IPS-15b (cell line): ENCODE results near the gene GARNL3.

ENCODE experiments used
- H3K27me3 ChIP-seq: one replicate; pipeline ENCODE4 v1.6.1; 2013; ENCODE audit warnings: low read length; ENCODE audit not compliant: control insufficient read depth, insufficient read depth
- H3K36me3 ChIP-seq: one replicate; pipeline ENCODE4 v1.6.1; 2013; ENCODE audit warnings: low read length; ENCODE audit not compliant: control insufficient read depth, insufficient read depth
- H3K4me1 ChIP-seq: one replicate; pipeline ENCODE4 v1.6.1; 2013; ENCODE audit warnings: mild to moderate bottlenecking, low read length; ENCODE audit not compliant: control insufficient read depth, insufficient read depth
- H3K4me3 ChIP-seq: one replicate; pipeline ENCODE4 v1.5.1; 2013; ENCODE audit warnings: low read depth, low read length
- H3K9ac ChIP-seq: one replicate; pipeline ENCODE4 v1.6.1; 2013; ENCODE audit warnings: low read depth, mild to moderate bottlenecking, low read length
- H3K9me3 ChIP-seq: one replicate; pipeline ENCODE4 v1.6.1; 2013; ENCODE audit warnings: mild to moderate bottlenecking, low read length; ENCODE audit not compliant: control insufficient read depth, insufficient read depth

GARNL3 gene

DNA sequence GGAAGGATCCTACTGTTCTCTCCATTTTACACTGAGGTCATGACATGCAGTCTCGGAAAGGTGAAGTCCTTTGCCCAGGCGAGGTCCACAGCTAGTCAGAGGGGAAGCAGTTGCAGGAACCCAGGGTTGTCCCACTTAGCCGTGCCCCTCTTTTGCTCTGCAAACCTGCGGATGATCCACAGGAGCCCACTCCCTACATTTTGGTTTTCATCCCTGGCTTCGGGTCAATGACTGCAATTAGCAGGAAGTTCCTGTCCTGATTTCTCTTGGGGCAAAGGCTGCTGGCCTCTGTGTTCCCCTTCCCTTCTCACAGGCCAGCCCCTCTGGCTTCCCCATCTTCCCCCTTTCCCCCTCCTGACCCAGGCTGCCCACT is 133.7 kb downstream of the GARNL3 start:
- Histone ChIP-seq H3K9me3 (no peaks in the 10 kb centered on the region), H3K4me3 (peak overlapping the region; percentile 72), H3K4me1 (peaks cover 4% of the 10 kb centered on the region), H3K27me3 (peaks cover 12% of the 10 kb centered on the region), H3K36me3 (peaks cover 3% of the 10 kb centered on the region), H3K9ac (peak overlapping the region; percentile 41)

DNA sequence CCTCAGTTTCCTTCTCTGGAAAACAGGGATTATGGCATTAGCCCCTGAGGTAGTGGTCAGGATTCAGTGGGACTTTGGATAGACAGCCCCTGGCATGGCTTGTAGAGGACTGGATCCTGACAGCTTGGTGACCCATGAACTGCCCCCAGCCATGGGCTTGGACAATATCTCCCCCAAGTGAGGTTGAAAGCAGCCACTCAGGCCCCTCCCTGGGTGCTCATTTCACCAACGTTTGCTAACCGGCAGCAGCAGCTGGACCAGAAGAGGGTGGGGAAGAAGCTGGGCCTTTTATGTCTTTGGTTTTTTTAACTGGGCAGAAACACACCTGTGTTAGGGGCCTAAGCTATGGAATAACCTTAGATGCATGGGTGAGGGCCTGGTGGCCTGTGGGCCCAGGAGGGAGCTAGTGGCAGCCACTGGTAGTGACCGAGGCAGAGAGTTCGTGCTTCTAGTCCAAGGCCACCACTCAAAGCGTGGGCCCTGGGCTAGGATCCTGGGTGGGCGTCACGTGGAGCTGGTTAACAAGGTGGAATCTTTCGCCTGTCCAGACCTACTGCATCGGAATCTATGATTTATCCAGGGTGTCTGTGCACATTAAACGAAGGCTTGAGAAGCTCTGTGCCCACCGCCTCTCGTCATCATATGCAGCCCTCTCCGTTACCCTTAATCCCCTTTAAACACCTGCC is 134.3 kb downstream of the GARNL3 start:
- peaks cover 4% of the 10 kb centered on the region for H3K4me1 ChIP-seq
- no peaks in the 10 kb centered on the region for H3K9me3 ChIP-seq
- H3K27me3 ChIP-seq, result peaks cover 12% of the 10 kb centered on the region
- no peak overlapping the region for H3K9ac ChIP-seq
- H3K36me3 ChIP-seq, result peaks cover 7% of the 10 kb centered on the region
- no peak overlapping the region for H3K4me3 ChIP-seq

DNA sequence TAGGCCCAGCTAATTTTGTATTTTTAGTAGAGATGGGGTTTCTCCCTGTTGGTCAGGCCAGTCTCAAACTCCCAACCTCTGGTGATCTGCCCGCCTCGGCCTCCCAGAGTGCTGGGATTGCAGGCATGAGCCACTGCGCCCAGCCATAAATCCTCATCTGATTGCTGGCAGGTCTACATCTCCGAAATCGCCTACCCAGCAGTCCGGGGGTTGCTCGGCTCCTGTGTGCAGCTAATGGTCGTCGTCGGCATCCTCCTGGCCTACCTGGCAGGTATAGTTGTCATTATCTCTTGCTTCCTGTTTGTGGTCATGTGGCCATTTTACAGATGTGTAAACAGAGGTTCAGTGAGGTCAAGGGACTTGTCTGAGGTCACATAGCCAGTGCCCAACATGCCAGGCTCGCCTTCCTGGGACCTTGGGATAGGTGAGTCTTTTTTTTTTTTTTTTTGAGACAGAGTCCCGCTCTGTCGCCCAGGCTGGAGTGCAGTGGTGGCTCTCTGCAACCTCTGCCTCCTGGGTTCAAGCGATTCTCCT is 135.2 kb downstream of the GARNL3 start:
- Histone ChIP-seq H3K4me1 (peaks cover 4% of the 10 kb centered on the region), H3K36me3 (peaks cover 14% of the 10 kb centered on the region), H3K9me3 (no peaks in the 10 kb centered on the region), H3K4me3 (no peak overlapping the region), H3K27me3 (peaks cover 12% of the 10 kb centered on the region), H3K9ac (no peak overlapping the region)

DNA sequence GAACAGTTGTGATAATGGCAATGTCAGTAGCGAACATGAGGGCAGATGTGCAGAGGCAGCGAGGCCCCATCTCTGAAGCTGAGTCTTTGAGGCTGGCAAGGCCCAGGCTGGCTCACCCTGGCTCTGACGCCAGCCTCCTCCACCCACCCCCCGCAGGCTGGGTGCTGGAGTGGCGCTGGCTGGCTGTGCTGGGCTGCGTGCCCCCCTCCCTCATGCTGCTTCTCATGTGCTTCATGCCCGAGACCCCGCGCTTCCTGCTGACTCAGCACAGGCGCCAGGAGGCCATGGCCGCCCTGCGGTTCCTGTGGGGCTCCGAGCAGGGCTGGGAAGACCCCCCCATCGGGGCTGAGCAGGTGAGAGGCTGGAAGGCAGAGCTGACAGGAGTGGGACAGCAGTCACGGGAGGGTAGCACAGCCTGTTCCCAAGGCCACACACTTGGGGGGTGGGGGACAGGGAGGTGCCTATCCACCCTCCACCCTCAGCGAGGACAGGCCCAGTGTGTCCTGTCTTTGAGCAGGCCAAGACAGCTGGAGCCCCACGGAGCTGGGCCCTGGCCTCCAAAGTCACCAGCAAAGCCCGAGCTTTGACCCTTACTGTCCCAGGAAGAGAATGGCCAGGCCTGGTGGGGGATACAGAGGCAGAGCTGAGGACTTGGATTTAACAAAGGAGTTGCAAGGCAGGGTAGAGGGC is 138.0 kb downstream of the GARNL3 start:
- Histone ChIP-seq H3K4me1 (no peaks in the 10 kb centered on the region), H3K9me3 (no peaks in the 10 kb centered on the region), H3K27me3 (no peaks in the 10 kb centered on the region), H3K36me3 (peaks cover 23% of the 10 kb centered on the region), H3K4me3 (no peak overlapping the region), H3K9ac (no peak overlapping the region)

DNA sequence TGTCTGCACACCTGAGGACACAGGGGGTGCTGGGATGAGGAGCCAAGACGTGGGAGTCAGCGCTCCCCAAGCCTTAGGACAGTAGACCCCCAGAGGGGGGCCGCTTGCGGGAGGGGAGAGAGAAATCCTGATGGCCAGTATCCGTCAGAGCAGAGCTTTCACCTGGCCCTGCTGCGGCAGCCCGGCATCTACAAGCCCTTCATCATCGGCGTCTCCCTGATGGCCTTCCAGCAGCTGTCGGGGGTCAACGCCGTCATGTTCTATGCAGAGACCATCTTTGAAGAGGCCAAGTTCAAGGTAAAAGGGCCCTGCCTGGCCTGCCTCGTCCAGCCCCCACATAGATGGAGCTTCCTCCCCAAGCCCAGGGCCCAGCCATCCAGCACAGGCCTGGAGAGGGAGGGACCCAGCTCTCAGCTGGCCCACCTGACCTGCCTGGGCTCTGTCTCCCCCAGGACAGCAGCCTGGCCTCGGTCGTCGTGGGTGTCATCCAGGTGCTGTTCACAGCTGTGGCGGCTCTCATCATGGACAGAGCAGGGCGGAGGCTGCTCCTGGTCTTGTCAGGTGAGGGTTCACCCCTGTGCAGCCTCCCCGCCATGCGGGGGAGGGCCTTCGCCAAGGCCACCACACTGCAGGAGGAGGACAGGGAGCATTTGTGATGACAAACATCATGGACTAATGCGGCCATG is 139.1 kb downstream of the GARNL3 start:
- Histone ChIP-seq H3K9ac (no peak overlapping the region), H3K4me1 (no peaks in the 10 kb centered on the region), H3K36me3 (peaks cover 23% of the 10 kb centered on the region), H3K9me3 (no peaks in the 10 kb centered on the region), H3K27me3 (no peaks in the 10 kb centered on the region), H3K4me3 (no peak overlapping the region)

DNA sequence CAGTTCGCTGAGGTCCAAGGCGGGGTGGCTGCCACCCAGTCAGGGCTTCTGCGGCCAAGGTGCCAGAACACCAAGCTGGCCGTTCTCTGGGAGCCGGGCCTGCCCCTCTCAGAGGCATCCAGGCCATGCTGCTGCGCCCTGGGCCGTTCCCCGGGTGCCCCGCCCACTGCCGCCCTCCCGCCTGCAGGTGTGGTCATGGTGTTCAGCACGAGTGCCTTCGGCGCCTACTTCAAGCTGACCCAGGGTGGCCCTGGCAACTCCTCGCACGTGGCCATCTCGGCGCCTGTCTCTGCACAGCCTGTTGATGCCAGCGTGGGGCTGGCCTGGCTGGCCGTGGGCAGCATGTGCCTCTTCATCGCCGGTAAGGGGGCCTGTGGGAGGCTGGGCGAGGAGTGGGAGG is 140.1 kb downstream of the GARNL3 start:
- H3K9me3 ChIP-seq, result no peaks in the 10 kb centered on the region
- no peaks in the 10 kb centered on the region for H3K4me1 ChIP-seq
- H3K27me3 ChIP-seq, result no peaks in the 10 kb centered on the region
- no peak overlapping the region for H3K9ac ChIP-seq
- peaks cover 23% of the 10 kb centered on the region for H3K36me3 ChIP-seq
- H3K4me3 ChIP-seq, result no peak overlapping the region

DNA sequence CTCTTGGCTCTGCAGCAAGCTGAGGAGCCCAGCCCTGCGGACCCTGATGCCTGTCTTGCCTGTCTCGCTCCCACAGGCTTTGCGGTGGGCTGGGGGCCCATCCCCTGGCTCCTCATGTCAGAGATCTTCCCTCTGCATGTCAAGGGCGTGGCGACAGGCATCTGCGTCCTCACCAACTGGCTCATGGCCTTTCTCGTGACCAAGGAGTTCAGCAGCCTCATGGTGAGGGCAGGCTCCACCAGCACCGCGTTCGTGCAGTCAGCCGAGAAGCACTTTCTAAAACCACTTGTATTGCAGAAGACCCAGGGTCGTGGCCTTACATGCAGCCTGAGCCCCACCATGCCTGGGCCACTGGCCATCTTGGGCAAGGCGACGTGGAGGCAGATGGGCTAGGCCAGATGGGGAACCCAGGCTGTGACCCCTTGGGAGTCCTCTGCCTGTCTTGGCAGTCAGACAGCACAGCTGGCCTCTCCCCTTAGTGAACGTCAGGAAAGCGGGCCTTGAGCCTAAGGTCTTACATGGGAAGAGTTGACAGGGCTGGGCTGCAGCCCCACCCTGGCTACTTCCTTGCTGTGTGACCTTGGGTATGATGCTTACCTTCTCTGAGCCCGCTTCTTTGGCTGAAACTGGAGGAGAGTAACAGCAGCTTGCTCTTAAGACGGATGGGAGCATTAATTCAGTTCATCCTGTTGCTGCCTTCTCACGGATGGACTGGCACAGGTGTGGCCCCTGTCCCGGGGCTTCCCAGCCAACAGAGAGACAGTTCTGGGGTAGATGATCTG is 141.0 kb downstream of the GARNL3 start:
- Histone ChIP-seq H3K36me3 (peaks cover 20% of the 10 kb centered on the region), H3K4me3 (no peak overlapping the region), H3K9me3 (no peaks in the 10 kb centered on the region), H3K27me3 (no peaks in the 10 kb centered on the region), H3K9ac (no peak overlapping the region), H3K4me1 (no peaks in the 10 kb centered on the region)

DNA sequence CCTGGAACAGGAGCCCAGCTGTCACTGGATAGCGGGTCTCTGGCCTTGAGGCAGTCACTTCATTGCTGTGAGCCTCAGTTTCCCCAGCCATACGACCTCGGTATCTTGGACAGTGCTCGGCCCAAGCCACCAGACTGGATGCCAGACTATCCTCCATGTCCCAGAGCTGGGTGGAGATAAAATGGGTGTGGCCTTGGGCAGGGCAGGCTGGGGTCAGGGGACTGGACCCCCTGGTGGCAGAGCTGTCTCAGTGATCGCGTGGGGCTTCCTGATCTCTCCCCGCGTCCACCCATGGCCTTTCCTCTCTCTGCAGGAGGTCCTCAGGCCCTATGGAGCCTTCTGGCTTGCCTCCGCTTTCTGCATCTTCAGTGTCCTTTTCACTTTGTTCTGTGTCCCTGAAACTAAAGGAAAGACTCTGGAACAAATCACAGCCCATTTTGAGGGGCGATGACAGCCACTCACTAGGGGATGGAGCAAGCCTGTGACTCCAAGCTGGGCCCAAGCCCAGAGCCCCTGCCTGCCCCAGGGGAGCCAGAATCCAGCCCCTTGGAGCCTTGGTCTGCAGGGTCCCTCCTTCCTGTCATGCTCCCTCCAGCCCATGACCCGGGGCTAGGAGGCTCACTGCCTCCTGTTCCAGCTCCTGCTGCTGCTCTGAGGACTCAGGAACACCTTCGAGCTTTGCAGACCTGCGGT is 142.4 kb downstream of the GARNL3 start:
- H3K36me3 ChIP-seq, result peaks cover 20% of the 10 kb centered on the region
- H3K9me3 ChIP-seq, result no peaks in the 10 kb centered on the region
- no peaks in the 10 kb centered on the region for H3K4me1 ChIP-seq
- no peak overlapping the region for H3K9ac ChIP-seq
- no peak overlapping the region for H3K4me3 ChIP-seq
- no peaks in the 10 kb centered on the region for H3K27me3 ChIP-seq

DNA sequence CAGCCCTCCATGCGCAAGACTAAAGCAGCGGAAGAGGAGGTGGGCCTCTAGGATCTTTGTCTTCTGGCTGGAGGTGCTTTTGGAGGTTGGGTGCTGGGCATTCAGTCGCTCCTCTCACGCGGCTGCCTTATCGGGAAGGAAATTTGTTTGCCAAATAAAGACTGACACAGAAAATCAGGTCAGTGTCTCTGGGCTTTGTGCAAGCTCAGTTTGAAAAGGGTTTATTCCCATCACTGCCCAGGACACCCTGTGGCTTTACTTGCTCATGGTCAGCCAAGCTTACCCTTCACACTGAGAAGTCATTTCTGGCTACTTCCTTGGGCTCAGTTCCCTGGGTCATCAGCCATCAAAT is 142.9 kb downstream of the GARNL3 start:
- H3K27me3 ChIP-seq, result no peaks in the 10 kb centered on the region
- H3K36me3 ChIP-seq, result peaks cover 20% of the 10 kb centered on the region
- no peak overlapping the region for H3K9ac ChIP-seq
- no peaks in the 10 kb centered on the region for H3K4me1 ChIP-seq
- H3K4me3 ChIP-seq, result no peak overlapping the region
- no peaks in the 10 kb centered on the region for H3K9me3 ChIP-seq

DNA sequence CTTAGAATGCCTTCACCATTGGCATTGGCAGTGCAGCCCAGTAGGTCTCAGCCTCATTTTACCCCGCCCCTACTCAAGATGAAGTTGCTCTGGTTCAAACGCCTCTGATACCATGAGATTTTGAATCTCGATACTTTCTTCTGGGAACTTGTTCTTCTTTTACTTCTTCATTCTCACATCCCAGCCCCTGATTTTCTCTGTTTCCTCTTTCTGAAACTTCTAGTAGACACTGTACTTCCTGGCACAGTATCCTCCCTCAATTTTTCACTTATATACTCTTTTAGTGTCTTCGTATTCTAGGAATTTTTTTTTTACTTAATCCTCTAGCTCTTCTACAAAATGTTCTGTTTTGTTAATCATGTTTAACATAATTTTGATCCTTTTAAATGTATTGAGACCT is 146.5 kb downstream of the GARNL3 start:
- Histone ChIP-seq H3K9ac (no peak overlapping the region), H3K4me3 (no peak overlapping the region), H3K4me1 (no peaks in the 10 kb centered on the region), H3K36me3 (peaks cover 2% of the 10 kb centered on the region), H3K9me3 (no peaks in the 10 kb centered on the region), H3K27me3 (no peaks in the 10 kb centered on the region)

DNA sequence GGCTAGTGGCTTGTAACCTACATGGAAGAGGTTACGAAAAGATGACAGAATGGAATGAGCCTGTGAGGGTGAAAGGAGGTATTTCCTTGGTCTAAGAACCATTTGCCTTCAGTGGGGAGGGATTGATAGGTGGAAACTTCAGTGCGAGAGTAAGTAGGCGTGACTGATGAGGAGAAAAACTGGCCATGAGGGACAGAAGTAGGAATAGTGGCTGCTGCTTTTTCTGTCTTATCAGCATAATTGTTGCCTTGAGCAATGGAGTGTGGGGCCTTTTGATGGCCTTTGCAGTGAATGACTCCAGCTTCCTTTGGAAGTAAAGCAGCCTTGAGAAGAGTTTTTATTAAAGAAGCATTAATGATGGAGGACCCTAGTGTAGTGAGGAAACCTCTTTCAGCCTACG is 150.6 kb downstream of the GARNL3 start:
- Histone ChIP-seq H3K9ac (no peak overlapping the region), H3K4me1 (peaks cover 4% of the 10 kb centered on the region), H3K36me3 (no peaks in the 10 kb centered on the region), H3K4me3 (no peak overlapping the region), H3K9me3 (no peaks in the 10 kb centered on the region), H3K27me3 (no peaks in the 10 kb centered on the region)
